ENCODE results near the gene NCAPD3. TPM values are rescaled to one million over a fixed set of nuclear protein-coding genes. Genes with fewer than 3 reads are reported as not detected.

NCAPD3 gene
- total and polyA plus RNA-seq, 9 of the 15 experiments (the other 6 are each of a cell fraction or from before 2014, with no cell fraction given), result 23.6 to 80.6 (median 58.6) TPM

DNA sequence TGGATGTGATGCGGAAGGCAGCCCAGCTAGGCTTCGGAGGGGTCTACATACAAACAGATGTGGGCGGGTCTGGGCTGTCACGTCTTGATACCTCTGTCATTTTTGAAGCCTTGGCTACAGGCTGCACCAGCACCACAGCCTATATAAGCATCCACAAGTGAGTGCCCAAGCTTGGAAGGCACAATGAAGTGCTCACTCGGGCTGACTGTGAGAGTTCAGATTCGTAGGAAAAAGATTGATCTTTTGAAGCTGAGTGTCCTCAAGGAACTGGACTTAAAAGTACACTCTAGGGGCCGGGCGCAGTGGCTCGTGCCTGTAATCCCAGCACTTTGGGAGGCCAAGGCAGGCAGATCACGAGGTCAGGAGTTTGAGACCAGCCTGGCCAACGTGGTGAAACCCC lies 33.3 kb upstream of the NCAPD3 start:
- Histone ChIP-seq H3K36me3 (ENCODE audit: control insufficient read depth, insufficient read depth, low read length) (peaks cover 49% of the 10 kb centered on the region), H2AFZ (ENCODE audit: low read depth, low read length) (no peak overlapping the region), H3K27me3 (ENCODE audit: control insufficient read depth in 2 of 2, insufficient read depth in 2 of 2, low read length in 2 of 2) (no peaks in the 10 kb centered on the region), H3K4me1 (replicated peaks in 1 of 2; ENCODE audit: control insufficient read depth in 2 of 2, insufficient read depth in 2 of 2, low read length in 2 of 2) (peaks cover 3 to 7% of the 10 kb centered on the region in 2 experiments; a peak in 4 of 5 replicates), H4K20me1 (replicated peaks; ENCODE audit: control insufficient read depth, insufficient read depth, low read length) (no peaks in the 10 kb centered on the region), H3K27ac (ENCODE audit: extremely low read depth, low read depth, low read length) (no peak overlapping the region), H3K4me2 (ENCODE audit: insufficient read depth, low read length) (no peak overlapping the region), H3K9ac (ENCODE audit: insufficient read depth in 1 of 2, low read depth in 2 of 2, low read length in 2 of 2) (no peak overlapping the region), H3K9me3 (replicated peaks; ENCODE audit: control insufficient read depth, insufficient read depth, low read depth, low read length) (no peaks in the 10 kb centered on the region), H3K4me3 (no peak overlapping the region), H3K9me1 (ENCODE audit: control insufficient read depth, insufficient read depth, low read length) (no peaks in the 10 kb centered on the region), H3K79me2 (ENCODE audit: control insufficient read depth, insufficient read depth, low read length) (peaks cover 27% of the 10 kb centered on the region)
- TF ChIP-seq ZNF347 (CRISPR knock-in tag; IDR thresholded peaks at IDR 0.05; ENCODE audit: low read depth), result no peak
- no peak for TF ChIP-seq PHF21A (IDR thresholded peaks at IDR 0.05; ENCODE audit: borderline replicate concordance, low read depth)
- no peak for TF ChIP-seq ESRRB (CRISPR knock-in tag; IDR thresholded peaks at IDR 0.05; ENCODE audit: borderline replicate concordance)
- TF ChIP-seq, protein P1, sequence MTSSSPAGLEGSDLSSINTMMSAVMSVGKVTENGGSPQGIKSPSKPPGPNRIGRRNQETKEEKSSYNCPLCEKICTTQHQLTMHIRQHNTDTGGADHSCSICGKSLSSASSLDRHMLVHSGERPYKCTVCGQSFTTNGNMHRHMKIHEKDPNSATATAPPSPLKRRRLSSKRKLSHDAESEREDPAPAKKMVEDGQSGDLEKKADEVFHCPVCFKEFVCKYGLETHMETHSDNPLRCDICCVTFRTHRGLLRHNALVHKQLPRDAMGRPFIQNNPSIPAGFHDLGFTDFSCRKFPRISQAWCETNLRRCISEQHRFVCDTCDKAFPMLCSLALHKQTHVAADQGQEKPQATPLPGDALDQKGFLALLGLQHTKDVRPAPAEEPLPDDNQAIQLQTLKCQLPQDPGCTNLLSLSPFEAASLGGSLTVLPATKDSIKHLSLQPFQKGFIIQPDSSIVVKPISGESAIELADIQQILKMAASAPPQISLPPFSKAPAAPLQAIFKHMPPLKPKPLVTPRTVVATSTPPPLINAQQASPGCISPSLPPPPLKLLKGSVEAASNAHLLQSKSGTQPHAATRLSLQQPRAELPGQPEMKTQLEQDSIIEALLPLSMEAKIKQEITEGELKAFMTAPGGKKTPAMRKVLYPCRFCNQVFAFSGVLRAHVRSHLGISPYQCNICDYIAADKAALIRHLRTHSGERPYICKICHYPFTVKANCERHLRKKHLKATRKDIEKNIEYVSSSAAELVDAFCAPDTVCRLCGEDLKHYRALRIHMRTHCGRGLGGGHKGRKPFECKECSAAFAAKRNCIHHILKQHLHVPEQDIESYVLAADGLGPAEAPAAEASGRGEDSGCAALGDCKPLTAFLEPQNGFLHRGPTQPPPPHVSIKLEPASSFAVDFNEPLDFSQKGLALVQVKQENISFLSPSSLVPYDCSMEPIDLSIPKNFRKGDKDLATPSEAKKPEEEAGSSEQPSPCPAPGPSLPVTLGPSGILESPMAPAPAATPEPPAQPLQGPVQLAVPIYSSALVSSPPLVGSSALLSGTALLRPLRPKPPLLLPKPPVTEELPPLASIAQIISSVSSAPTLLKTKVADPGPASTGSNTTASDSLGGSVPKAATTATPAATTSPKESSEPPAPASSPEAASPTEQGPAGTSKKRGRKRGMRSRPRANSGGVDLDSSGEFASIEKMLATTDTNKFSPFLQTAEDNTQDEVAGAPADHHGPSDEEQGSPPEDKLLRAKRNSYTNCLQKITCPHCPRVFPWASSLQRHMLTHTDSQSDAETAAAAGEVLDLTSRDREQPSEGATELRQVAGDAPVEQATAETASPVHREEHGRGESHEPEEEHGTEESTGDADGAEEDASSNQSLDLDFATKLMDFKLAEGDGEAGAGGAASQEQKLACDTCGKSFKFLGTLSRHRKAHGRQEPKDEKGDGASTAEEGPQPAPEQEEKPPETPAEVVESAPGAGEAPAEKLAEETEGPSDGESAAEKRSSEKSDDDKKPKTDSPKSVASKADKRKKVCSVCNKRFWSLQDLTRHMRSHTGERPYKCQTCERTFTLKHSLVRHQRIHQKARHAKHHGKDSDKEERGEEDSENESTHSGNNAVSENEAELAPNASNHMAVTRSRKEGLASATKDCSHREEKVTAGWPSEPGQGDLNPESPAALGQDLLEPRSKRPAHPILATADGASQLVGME (CRISPR knock-in tag; IDR thresholded peaks at IDR 0.05), result no peak
- TF ChIP-seq BCL6 (CRISPR knock-in tag; IDR thresholded peaks at IDR 0.05), result no peak
- TF ChIP-seq, protein P2, sequence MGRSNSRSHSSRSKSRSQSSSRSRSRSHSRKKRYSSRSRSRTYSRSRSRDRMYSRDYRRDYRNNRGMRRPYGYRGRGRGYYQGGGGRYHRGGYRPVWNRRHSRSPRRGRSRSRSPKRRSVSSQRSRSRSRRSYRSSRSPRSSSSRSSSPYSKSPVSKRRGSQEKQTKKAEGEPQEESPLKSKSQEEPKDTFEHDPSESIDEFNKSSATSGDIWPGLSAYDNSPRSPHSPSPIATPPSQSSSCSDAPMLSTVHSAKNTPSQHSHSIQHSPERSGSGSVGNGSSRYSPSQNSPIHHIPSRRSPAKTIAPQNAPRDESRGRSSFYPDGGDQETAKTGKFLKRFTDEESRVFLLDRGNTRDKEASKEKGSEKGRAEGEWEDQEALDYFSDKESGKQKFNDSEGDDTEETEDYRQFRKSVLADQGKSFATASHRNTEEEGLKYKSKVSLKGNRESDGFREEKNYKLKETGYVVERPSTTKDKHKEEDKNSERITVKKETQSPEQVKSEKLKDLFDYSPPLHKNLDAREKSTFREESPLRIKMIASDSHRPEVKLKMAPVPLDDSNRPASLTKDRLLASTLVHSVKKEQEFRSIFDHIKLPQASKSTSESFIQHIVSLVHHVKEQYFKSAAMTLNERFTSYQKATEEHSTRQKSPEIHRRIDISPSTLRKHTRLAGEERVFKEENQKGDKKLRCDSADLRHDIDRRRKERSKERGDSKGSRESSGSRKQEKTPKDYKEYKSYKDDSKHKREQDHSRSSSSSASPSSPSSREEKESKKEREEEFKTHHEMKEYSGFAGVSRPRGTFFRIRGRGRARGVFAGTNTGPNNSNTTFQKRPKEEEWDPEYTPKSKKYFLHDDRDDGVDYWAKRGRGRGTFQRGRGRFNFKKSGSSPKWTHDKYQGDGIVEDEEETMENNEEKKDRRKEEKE (IDR thresholded peaks at IDR 0.05; ENCODE audit: borderline replicate concordance in 1 of 2, control insufficient read depth in 1 of 2, low read depth in 2 of 2, low read length in 1 of 2), result no peak
- TF ChIP-seq ZFP30 (CRISPR knock-in tag; IDR thresholded peaks at IDR 0.05; ENCODE audit: borderline replicate concordance), result no peak
- intact Hi-C loops (cut with micrococcal nuclease) (no loop called here), in situ Hi-C loops (cut with MboI) (no loop called here)
- CTCF ChIA-PET (ENCODE audit: low intra/inter-chr PET ratio), result no interaction called here
- no peak for DNase-seq (ENCODE audit: extremely low read depth in 1 of 4, low spot score in 3 of 4)
- 87% methylated on average over 11 of the region's 11 CpGs for WGBS (ENCODE audit: insufficient coverage, low coverage, missing lambda C conversion rate)
- POLR2A ChIA-PET, result interaction anchor here (0.6 to 0.7 kb wide), 2 partner anchors 9 to 105 kb away, joined by 3 read pairs; no protein-coding TSS in a partner anchor
- no peak for ATAC-seq
- no peak for FAIRE-seq
- no TSS peak for BruUV-seq (replicated peaks)
